H1 (cell line): ENCODE results near the gene MACROD2. TPM values are rescaled to one million over a fixed set of nuclear protein-coding genes. Genes with fewer than 3 reads are reported as not detected.

Experiments used
- ATF2 ChIP-seq: IDR thresholded peaks from 2 replicates; pipeline ENCODE4 v1.6.1; 2012; ENCODE audit warnings: low read length, inconsistent platforms
- ATF3 ChIP-seq: IDR thresholded peaks from 2 replicates; pipeline ENCODE4 v1.6.1; 2011; ENCODE audit warnings: low read depth, mild to moderate bottlenecking, low read length; ENCODE audit not compliant: insufficient read depth
- CHD1 ChIP-seq: IDR thresholded peaks from 2 replicates; pipeline ENCODE4 v1.6.1; 2012; ENCODE audit warnings: low read depth, low read length, improper control_type of control experiment
- CHD7 ChIP-seq: fragments of 300-600 bp; sonication (generic); IDR thresholded peaks from 2 replicates; pipeline ENCODE4 v1.7.1; 2012; ENCODE audit warnings: low read length, moderate library complexity, mild to moderate bottlenecking, inconsistent platforms; ENCODE audit not compliant: insufficient replicate concordance
- E2F6 ChIP-seq: IDR thresholded peaks from 2 replicates; pipeline ENCODE4 v1.6.1; 2012; ENCODE audit warnings: inconsistent platforms
- GTF2F1 ChIP-seq: IDR thresholded peaks from 2 replicates; pipeline ENCODE4 v1.6.1; 2012; ENCODE audit warnings: low read depth, low read length, improper control_type of control experiment, borderline replicate concordance
- JUN ChIP-seq: IDR thresholded peaks from 2 replicates; pipeline ENCODE4 v1.6.1; 2011; ENCODE audit warnings: low read depth, mild to moderate bottlenecking, improper control_type of control experiment, low read length
- TBP ChIP-seq: IDR thresholded peaks from 2 replicates; pipeline ENCODE4 v1.6.1; 2011; ENCODE audit warnings: low read depth, low read length, improper control_type of control experiment
- TEAD4 ChIP-seq: IDR thresholded peaks from 2 replicates; pipeline ENCODE4 v1.6.1; 2012; ENCODE audit warnings: low read depth, low read length, inconsistent platforms, mixed read lengths
- polyA plus RNA-seq, 7 experiments: library from polyadenylated mRNA; depleted of rRNA in 3 of 7; stranded (reverse) in 5 of 7; unstranded in 2 of 7; fragments of >200 nt in 5 of 7; fragments of 200-250 nt in 2 of 7; gene quantifications; 1 replicate in 5 of 7; 2 replicates in 1 of 7; 4 replicates in 1 of 7; pipeline versions ENCODE4 v1.2.1 to v1.2.3, GENCODE V29; 2011 to 2013; ENCODE audit warnings: missing spikeins in 2 of 7, mixed read lengths in 2 of 7
- total RNA-seq: library from RNA; stranded (reverse); fragmentation: NEBNext Ultra II Directional; extraction: Animal tissue kit (Norgen Biotek cat#: 25700); gene quantifications from 2 replicates; pipeline ENCODE4 v1.2.1, GENCODE V29; 2021

Gene MACROD2
- total and polyA plus RNA-seq, 2 of the 8 experiments (the other 6 are each of a cell fraction or from before 2014, with no cell fraction given), result 0.70 to 3.9 TPM

- TF ChIP-seq CHD7 (no peak), GTF2F1 (no peak), TBP (no peak), E2F6 (no peak), ATF3 (no peak), CHD1 (no peak), JUN (no peak), ATF2 (no peak), TEAD4 (no peak)
Measured at GRCh38 chr20:14582855-14583254, 587.5 kb downstream of the MACROD2 start (continued).
